Measurements from ENCODE around the gene IL1RAPL1. TPM values are rescaled to one million over a fixed set of nuclear protein-coding genes. Genes with fewer than 3 reads are reported as not detected.

IL1RAPL1 gene
- total RNA-seq, 1 donor from 2014 or later = 3.6 TPM

DNA sequence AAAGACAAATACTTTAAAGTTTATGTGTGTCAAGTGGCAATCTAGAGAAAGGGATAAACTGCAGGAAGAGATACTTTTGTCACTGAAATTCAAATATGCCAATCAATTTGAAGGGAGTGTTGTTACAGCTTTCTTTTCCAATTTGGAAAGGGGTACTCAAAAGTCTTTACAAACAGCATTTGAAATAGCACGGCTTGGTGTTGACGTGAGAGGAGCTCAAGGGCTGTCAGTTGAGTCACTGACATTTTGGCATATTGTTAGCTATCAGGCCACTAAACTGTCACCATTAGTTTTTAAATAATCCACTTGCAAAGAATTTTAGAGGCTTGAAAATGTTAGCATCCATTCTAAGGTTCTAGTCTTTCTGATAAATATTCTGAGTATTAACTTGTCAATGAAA is 698.4 kb downstream of the IL1RAPL1 start:
- H3K4me1 Mint-ChIP-seq (ENCODE audit: low read depth) = peaks cover 7% of the 10 kb centered on the region
- H3K27ac Mint-ChIP-seq = no peak overlapping the region
- H3K36me3 Mint-ChIP-seq (ENCODE audit: insufficient read depth) = peaks cover 3% of the 10 kb centered on the region
- no peak overlapping the region for H3K4me3 Mint-ChIP-seq (ENCODE audit: low read depth)
- no peaks in the 10 kb centered on the region for H3K27me3 Mint-ChIP-seq
- TF ChIP-seq, protein P1, sequence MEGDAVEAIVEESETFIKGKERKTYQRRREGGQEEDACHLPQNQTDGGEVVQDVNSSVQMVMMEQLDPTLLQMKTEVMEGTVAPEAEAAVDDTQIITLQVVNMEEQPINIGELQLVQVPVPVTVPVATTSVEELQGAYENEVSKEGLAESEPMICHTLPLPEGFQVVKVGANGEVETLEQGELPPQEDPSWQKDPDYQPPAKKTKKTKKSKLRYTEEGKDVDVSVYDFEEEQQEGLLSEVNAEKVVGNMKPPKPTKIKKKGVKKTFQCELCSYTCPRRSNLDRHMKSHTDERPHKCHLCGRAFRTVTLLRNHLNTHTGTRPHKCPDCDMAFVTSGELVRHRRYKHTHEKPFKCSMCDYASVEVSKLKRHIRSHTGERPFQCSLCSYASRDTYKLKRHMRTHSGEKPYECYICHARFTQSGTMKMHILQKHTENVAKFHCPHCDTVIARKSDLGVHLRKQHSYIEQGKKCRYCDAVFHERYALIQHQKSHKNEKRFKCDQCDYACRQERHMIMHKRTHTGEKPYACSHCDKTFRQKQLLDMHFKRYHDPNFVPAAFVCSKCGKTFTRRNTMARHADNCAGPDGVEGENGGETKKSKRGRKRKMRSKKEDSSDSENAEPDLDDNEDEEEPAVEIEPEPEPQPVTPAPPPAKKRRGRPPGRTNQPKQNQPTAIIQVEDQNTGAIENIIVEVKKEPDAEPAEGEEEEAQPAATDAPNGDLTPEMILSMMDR (IDR thresholded peaks at IDR 0.05; ENCODE audit: unreplicated experiment) = no peak
- H3K9me3 Mint-ChIP-seq (ENCODE audit: low read depth) = peaks cover 9% of the 10 kb centered on the region
- no peak for DNase-seq (ENCODE audit: low spot score, unreplicated experiment)

DNA sequence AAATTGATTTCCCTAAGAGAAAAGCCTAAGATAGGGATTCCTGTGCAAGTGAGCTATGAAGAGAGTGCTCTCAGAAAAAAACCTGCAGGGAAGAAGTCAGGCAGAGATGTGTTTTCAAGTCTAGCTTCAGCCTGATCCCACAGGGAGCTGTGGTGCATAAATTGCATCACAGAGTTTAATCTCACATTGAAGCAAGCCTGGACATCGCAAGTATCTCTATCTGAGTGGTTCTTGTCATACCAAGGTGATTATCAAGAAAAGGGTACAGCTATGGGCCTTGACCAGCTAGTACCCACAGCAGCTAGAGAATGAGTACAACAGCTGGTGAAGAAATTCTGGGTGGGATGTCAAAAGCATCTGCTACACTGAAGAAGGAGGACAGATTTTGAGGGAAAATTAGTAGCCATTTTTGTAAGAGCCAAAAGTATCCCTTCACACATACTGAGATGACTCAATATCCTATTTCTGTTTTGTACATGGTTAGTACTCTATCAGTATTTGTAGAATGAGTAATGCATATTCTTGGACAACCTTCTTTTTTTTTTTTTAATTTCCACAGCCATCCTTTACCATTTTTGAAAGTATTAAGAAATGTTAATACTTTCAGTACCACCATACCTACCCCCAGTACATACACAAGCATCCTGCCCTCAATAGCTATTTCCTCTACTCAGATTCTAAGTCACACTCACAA is 708.9 kb downstream of the IL1RAPL1 start:
- DNase-seq (ENCODE audit: low spot score, unreplicated experiment) = no peak
- no peak overlapping the region for H3K4me3 Mint-ChIP-seq (ENCODE audit: low read depth)
- peaks cover 6% of the 10 kb centered on the region for H3K9me3 Mint-ChIP-seq (ENCODE audit: low read depth)
- H3K4me1 Mint-ChIP-seq (ENCODE audit: low read depth) = peaks cover 14% of the 10 kb centered on the region
- no peaks in the 10 kb centered on the region for H3K27me3 Mint-ChIP-seq
- H3K27ac Mint-ChIP-seq = no peak overlapping the region
- H3K36me3 Mint-ChIP-seq (ENCODE audit: insufficient read depth) = no peaks in the 10 kb centered on the region
- TF ChIP-seq, protein P1 (IDR thresholded peaks at IDR 0.05; ENCODE audit: unreplicated experiment) = no peak

DNA sequence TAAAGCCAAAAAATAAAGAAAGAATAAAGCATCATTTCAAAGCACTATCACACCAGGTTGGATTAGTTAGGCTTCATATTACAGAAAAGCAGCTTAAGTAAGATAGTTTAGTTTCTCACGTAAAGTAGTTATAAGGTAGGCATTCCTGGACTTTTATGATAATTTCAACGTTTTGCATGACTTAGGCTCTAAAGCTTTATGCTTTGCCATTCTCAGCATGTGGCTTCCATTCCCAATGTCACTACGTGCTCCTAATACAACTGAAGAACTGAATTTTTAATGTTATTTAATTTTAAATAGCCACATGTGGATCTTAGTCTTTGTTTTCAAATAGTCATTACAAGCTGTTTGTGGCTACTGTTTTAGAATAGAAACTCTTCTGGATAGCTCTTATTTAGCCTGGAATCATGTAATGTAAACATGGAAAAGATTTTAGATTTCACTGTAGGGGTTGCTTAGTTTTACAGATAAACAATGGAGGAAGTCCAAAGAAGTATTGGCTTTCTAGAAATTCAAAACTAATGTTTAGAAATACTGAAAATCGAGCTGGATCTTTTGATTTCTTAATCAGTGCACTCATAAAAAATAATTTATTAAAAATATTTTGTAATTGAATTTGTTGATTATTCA is 710.0 kb downstream of the IL1RAPL1 start:
- Mint-ChIP-seq H3K4me3 (ENCODE audit: low read depth) (no peak overlapping the region), H3K27me3 (no peaks in the 10 kb centered on the region), H3K4me1 (ENCODE audit: low read depth) (peaks cover 19% of the 10 kb centered on the region), H3K27ac (no peak overlapping the region), H3K36me3 (ENCODE audit: insufficient read depth) (peaks cover 2% of the 10 kb centered on the region), H3K9me3 (ENCODE audit: low read depth) (peaks cover 14% of the 10 kb centered on the region)
- TF ChIP-seq, protein P1 (IDR thresholded peaks at IDR 0.05; ENCODE audit: unreplicated experiment) = no peak
- DNase-seq (ENCODE audit: low spot score, unreplicated experiment) = no peak

DNA sequence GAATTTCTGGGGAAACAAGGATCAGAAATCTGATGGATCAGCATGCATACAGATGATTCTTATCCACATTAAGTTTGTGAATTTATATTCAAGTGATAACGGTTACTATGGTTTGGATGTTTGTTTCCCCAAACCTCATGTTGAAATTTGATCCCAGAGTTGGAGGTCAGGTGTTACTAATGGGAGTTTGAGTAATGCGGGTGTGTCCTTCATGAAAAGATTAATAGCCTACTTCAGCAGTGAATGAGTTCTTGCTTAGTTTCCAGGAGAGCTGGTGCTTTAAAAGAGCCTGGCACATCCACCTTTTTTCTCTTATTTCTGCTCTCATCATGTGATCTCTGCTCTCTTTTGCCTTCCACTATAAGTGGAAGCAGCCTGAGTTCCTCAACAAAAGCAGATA is 712.4 kb downstream of the IL1RAPL1 start:
- TF ChIP-seq, protein P1 (IDR thresholded peaks at IDR 0.05; ENCODE audit: unreplicated experiment) = no peak
- Mint-ChIP-seq H3K4me3 (ENCODE audit: low read depth) (no peak overlapping the region), H3K27ac (no peak overlapping the region), H3K27me3 (no peaks in the 10 kb centered on the region), H3K4me1 (ENCODE audit: low read depth) (peaks cover 19% of the 10 kb centered on the region), H3K9me3 (ENCODE audit: low read depth) (peaks cover 16% of the 10 kb centered on the region), H3K36me3 (ENCODE audit: insufficient read depth) (peaks cover 2% of the 10 kb centered on the region)
- no peak for DNase-seq (ENCODE audit: low spot score, unreplicated experiment)

DNA sequence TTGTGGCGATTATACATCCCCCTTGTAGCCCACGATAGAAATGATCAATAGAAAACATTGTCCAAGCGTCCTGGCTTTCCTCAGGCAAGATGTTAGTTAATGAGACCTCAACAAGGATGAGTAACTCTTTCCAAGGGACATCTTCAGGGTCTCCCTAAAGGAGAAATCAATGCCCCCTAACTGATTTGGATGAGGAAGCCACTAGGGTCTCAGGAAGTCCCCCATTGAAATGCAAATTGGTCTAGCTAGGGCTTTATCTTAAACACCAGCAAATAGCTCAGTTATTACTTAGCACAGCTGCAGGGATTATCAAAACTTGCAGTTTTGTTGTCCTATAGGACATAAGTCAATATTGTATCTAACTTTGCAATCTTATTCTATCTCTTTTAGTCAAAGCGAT is 721.5 kb downstream of the IL1RAPL1 start:
- no peak overlapping the region for H3K27ac Mint-ChIP-seq
- H3K4me3 Mint-ChIP-seq (ENCODE audit: low read depth) = no peak overlapping the region

More for the DNA sequence above, 721.5 kb downstream of the IL1RAPL1 start:
- DNase-seq (ENCODE audit: low spot score, unreplicated experiment) = no peak
- TF ChIP-seq, protein P1 (IDR thresholded peaks at IDR 0.05; ENCODE audit: unreplicated experiment) = no peak
- peaks cover 7% of the 10 kb centered on the region for H3K4me1 Mint-ChIP-seq (ENCODE audit: low read depth)
- no peaks in the 10 kb centered on the region for H3K27me3 Mint-ChIP-seq
- H3K36me3 Mint-ChIP-seq (ENCODE audit: insufficient read depth) = no peaks in the 10 kb centered on the region
- H3K9me3 Mint-ChIP-seq (ENCODE audit: low read depth) = peaks cover 17% of the 10 kb centered on the region
